Measurements from ENCODE around the gene NDUFAF7. TPM values are rescaled to one million over a fixed set of nuclear protein-coding genes. Genes with fewer than 3 reads are reported as not detected.
"Not testable (repeated sequence)": the region's sequence is repeated elsewhere in the genome, so short reads cannot be mapped to it uniquely, and the experiment has no call there.

The NDUFAF7 gene
- total RNA-seq, 2 donors from 2014 or later = 12.1 to 13.8 TPM

GRCh38 chr2:37291680-37292079 lies 60.2 kb downstream of the NDUFAF7 start:
- no peak for TF ChIP-seq CTCF (IDR thresholded peaks at IDR 0.05)
- intact Hi-C loops (cut with DNase I) = no loop called here
- H3K9me3 ChIP-seq = no peaks in the 10 kb centered on the region

GRCh38 chr2:37294858-37295257 lies 63.4 kb downstream of the NDUFAF7 start:
- H3K27ac ChIP-seq; H3K36me3 ChIP-seq; intact Hi-C loops (cut with DNase I); H3K4me1 ChIP-seq; DNase-seq; H3K9me3 ChIP-seq; H3K4me3 ChIP-seq; H3K9ac ChIP-seq (ENCODE audit: low read depth in 2 of 2, low read length in 2 of 2); H3K27me3 ChIP-seq: not testable (repeated sequence)

More at GRCh38 chr2:37291680-37292079, 60.2 kb downstream of the NDUFAF7 start:
- Histone ChIP-seq H3K9ac (ENCODE audit: low read depth in 2 of 2, low read length in 2 of 2) (no peak overlapping the region), H3K4me1 (peaks cover 4% of the 10 kb centered on the region), H3K36me3 (no peaks in the 10 kb centered on the region), H3K4me3 (no peak overlapping the region), H3K27me3 (no peaks in the 10 kb centered on the region), H3K27ac (no peak overlapping the region)
- no peak for DNase-seq

GRCh38 chr2:37295469-37296073 lies 64.1 kb downstream of the NDUFAF7 start:
- no peak overlapping the region for H3K27ac ChIP-seq
- TF ChIP-seq CTCF (IDR thresholded peaks at IDR 0.05) = no peak
- no peak for DNase-seq
- no peaks in the 10 kb centered on the region for H3K27me3 ChIP-seq
- H3K9ac ChIP-seq (ENCODE audit: low read depth in 2 of 2, low read length in 2 of 2) = no peak overlapping the region
- no peaks in the 10 kb centered on the region for H3K36me3 ChIP-seq
- H3K4me3 ChIP-seq = no peak overlapping the region
- intact Hi-C loops (cut with DNase I) = no loop called here
- peaks cover 4% of the 10 kb centered on the region for H3K4me1 ChIP-seq
- no peaks in the 10 kb centered on the region for H3K9me3 ChIP-seq

GRCh38 chr2:37297632-37298031 lies 66.2 kb downstream of the NDUFAF7 start:
- no peak overlapping the region for H3K9ac ChIP-seq (ENCODE audit: low read depth in 2 of 2, low read length in 2 of 2)
- intact Hi-C loops (cut with DNase I) = no loop called here
- no peaks in the 10 kb centered on the region for H3K9me3 ChIP-seq
- no peak for TF ChIP-seq CTCF (IDR thresholded peaks at IDR 0.05)
- H3K36me3 ChIP-seq = no peaks in the 10 kb centered on the region
- peaks cover 4% of the 10 kb centered on the region for H3K4me1 ChIP-seq
- no peak overlapping the region for H3K27ac ChIP-seq
- H3K27me3 ChIP-seq = no peaks in the 10 kb centered on the region
- no peak overlapping the region for H3K4me3 ChIP-seq
- DNase-seq = no peak

Other genes starting within 250 kb of the NDUFAF7 start
- 10 to 100 TPM; 17.9 to 22.1 TPM for gene HEATR5B, start 147.3 kb upstream of the NDUFAF7 start, total RNA-seq
- gene GPATCH11, start 147.1 kb upstream of the NDUFAF7 start, total RNA-seq = 1 to 10 TPM; 7.1 to 7.3 TPM
- gene EIF2AK2, start 74.7 kb upstream of the NDUFAF7 start, total RNA-seq = 10 to 100 TPM; 35.4 to 37.3 TPM
- not detected for gene SULT6B1, start 43.0 kb upstream of the NDUFAF7 start, total RNA-seq
- gene CEBPZOS, start 35.2 kb upstream of the NDUFAF7 start, total RNA-seq = 10 to 100 TPM; 43.1 to 49.4 TPM
- 10 to 100 TPM; 43.6 to 53.2 TPM for gene CEBPZ, start 62 bp upstream of the NDUFAF7 start, total RNA-seq
- 10 to 100 TPM; 21.1 to 28.7 TPM for gene PRKD3, start 93.2 kb downstream of the NDUFAF7 start, total RNA-seq
- gene QPCT, start 113.0 kb downstream of the NDUFAF7 start, total RNA-seq = 10 to 100 TPM in 1 of 2 donors, 1 to 10 TPM in 1; 5.3 to 10.7 TPM